Measurements from ENCODE around the gene KRTAP19-8. TPM values are rescaled to one million over a fixed set of nuclear protein-coding genes. Genes with fewer than 3 reads are reported as not detected.

KRTAP19-8 gene
- total RNA-seq, 1 donor, result not detected

- H3K4me3 ChIP-seq (ENCODE audit: low read depth, low read length), result no peak overlapping the region
- DNase-seq (ENCODE audit: low read depth), result no peak
- no peak for TF ChIP-seq CTCF (IDR thresholded peaks at IDR 0.05; ENCODE audit: insufficient read depth, low read depth, low read length)
Observed at GRCh38 chr21:31072533-31072932, 34.3 kb upstream of the KRTAP19-8 start.

- no peak for DNase-seq (ENCODE audit: low read depth)
- no peak for TF ChIP-seq CTCF (IDR thresholded peaks at IDR 0.05; ENCODE audit: insufficient read depth, low read depth, low read length)
- no peak overlapping the region for H3K4me3 ChIP-seq (ENCODE audit: low read depth, low read length)
Observed at GRCh38 chr21:31064803-31065202, 26.5 kb upstream of the KRTAP19-8 start.

GRCh38 chr21:31052489-31053142 is 14.3 kb upstream of the KRTAP19-8 start:
- no peak for TF ChIP-seq CTCF (IDR thresholded peaks at IDR 0.05; ENCODE audit: insufficient read depth, low read depth, low read length)
- no peak overlapping the region for H3K4me3 ChIP-seq (ENCODE audit: low read depth, low read length)
- no peak for DNase-seq (ENCODE audit: low read depth)

GRCh38 chr21:31050577-31051157 is 12.4 kb upstream of the KRTAP19-8 start:
- no peak for TF ChIP-seq CTCF (IDR thresholded peaks at IDR 0.05; ENCODE audit: insufficient read depth, low read depth, low read length)
- no peak for DNase-seq (ENCODE audit: low read depth)
- H3K4me3 ChIP-seq (ENCODE audit: low read depth, low read length), result no peak overlapping the region

GRCh38 chr21:31045841-31046240 is 7.6 kb upstream of the KRTAP19-8 start:
- TF ChIP-seq CTCF (IDR thresholded peaks at IDR 0.05; ENCODE audit: insufficient read depth, low read depth, low read length), result no peak
- no peak overlapping the region for H3K4me3 ChIP-seq (ENCODE audit: low read depth, low read length)
- no peak for DNase-seq (ENCODE audit: low read depth)

- no peak overlapping the region for H3K4me3 ChIP-seq (ENCODE audit: low read depth, low read length)
- TF ChIP-seq CTCF (IDR thresholded peaks at IDR 0.05; ENCODE audit: insufficient read depth, low read depth, low read length), result no peak
- DNase-seq (ENCODE audit: low read depth), result no peak
Observed at GRCh38 chr21:31043471-31043870, 5.2 kb upstream of the KRTAP19-8 start.

- DNase-seq (ENCODE audit: low read depth), result no peak
- H3K4me3 ChIP-seq (ENCODE audit: low read depth, low read length), result no peak overlapping the region
- TF ChIP-seq CTCF (IDR thresholded peaks at IDR 0.05; ENCODE audit: insufficient read depth, low read depth, low read length), result no peak
Observed at GRCh38 chr21:31042080-31042464, 3.8 kb upstream of the KRTAP19-8 start.
